Gastroesophageal sphincter (tissue), 3 donors: ENCODE results near the gene EBLN2.

Source experiments
- CTCF ChIP-seq, 4 experiments: fragments of 200-600 bp in 2 of 4; fragments of 450-650 bp in 2 of 4; sonication (generic) in 1 of 4; IDR thresholded peaks; one replicate each; pipeline ENCODE4 v1.5.1; 2017 to 2019; ENCODE audit warnings: antibody characterized with exemption in 4 of 4, mild to moderate bottlenecking in 2 of 4, moderate library complexity in 2 of 4
- POLR2A ChIP-seq, 2 donors: fragments of 450-650 bp; IDR thresholded peaks; one replicate each; pipeline ENCODE4 v1.6.1; 2017; ENCODE audit warnings: antibody characterized with exemption in 2 of 2, mild to moderate bottlenecking in 2 of 2, moderate library complexity in 1 of 2
- POLR2AphosphoS5 ChIP-seq: sonication (generic); formaldehyde crosslinking; IDR thresholded peaks from one replicate; pipeline ENCODE4 v1.6.1; 2017; ENCODE audit warnings: antibody characterized with exemption

GRCh38 chr3:73060302-73060723 is 1.1 kb upstream of the EBLN2 start:
- TF ChIP-seq CTCF (IDR thresholded peaks at IDR 0.05) (no peak), POLR2A (IDR thresholded peaks at IDR 0.05) (no peak), POLR2AphosphoS5 (no peak)
